NCI-H2029 (cell line): ENCODE measurements around the gene HOXA9.

Source experiments
- DNase-seq: peaks from one replicate; lab custom pipeline; 2025; lab: John Stamatoyannopoulos, UW

HOXA9 gene

GRCh38 chr7:27142580-27143022 lies 22.7 kb downstream of the HOXA9 start:
- no peak for DNase-seq

- DNase-seq, result no peak
Observed at GRCh38 chr7:27141923-27142579, 23.3 kb downstream of the HOXA9 start.

GRCh38 chr7:27141137-27141922 lies 24.0 kb downstream of the HOXA9 start:
- DNase-seq, result no peak

- DNase-seq, result no peak
Observed at GRCh38 chr7:27140126-27140857, 25.0 kb downstream of the HOXA9 start.

GRCh38 chr7:27139334-27140125 lies 25.8 kb downstream of the HOXA9 start:
- no peak for DNase-seq

- DNase-seq, result no peak
Observed at GRCh38 chr7:27138985-27139333, 26.4 kb downstream of the HOXA9 start.

GRCh38 chr7:27138472-27138871 lies 26.9 kb downstream of the HOXA9 start:
- no peak for DNase-seq

GRCh38 chr7:27137640-27138315 lies 27.6 kb downstream of the HOXA9 start:
- DNase-seq, result no peak

GRCh38 chr7:27134392-27134791 lies 30.9 kb downstream of the HOXA9 start:
- DNase-seq, result no peak

- DNase-seq, result no peak
Observed at GRCh38 chr7:27133409-27134231, 31.7 kb downstream of the HOXA9 start.

- no peak for DNase-seq
Observed at GRCh38 chr7:27132978-27133377, 32.4 kb downstream of the HOXA9 start.

GRCh38 chr7:27132214-27132613 lies 33.1 kb downstream of the HOXA9 start:
- no peak for DNase-seq

- DNase-seq, result no peak
Observed at GRCh38 chr7:27131390-27131819, 33.9 kb downstream of the HOXA9 start.

- DNase-seq, result no peak
Observed at GRCh38 chr7:27130540-27131389, 34.6 kb downstream of the HOXA9 start, which contains the start of gene HOXA4. TSS of gene HOXA4 (minus strand) at chr7:27130757. CDS start at chr7:27130733, 24 bp downstream.

GRCh38 chr7:27129729-27130539 lies 35.4 kb downstream of the HOXA9 start:
- no peak for DNase-seq

- DNase-seq, result no peak
Observed at GRCh38 chr7:27128776-27129728, 36.3 kb downstream of the HOXA9 start.

- no peak for DNase-seq
Observed at GRCh38 chr7:27128034-27128433, 37.3 kb downstream of the HOXA9 start.
